H1 (cell line): ENCODE measurements around the gene MTMR4. TPM values are rescaled to one million over a fixed set of nuclear protein-coding genes. Genes with fewer than 3 reads are reported as not detected.

ENCODE experiments used
- CTCF ChIA-PET: fragments of 300-600 bp; sonication (Branson Sonifier 250); formaldehyde crosslinking; loops from one replicate; lab custom pipeline; 2021; ENCODE audit not compliant: partially characterized antibody; lab: Charles Lee
- POLR2A ChIA-PET: fragments of 300-600 bp; sonication (Branson Sonifier 250); formaldehyde crosslinking; loops from one replicate; lab custom pipeline; 2021; ENCODE audit warnings: inconsistent platforms; ENCODE audit not compliant: partially characterized antibody; lab: Charles Lee
- DNase-seq, 2 experiments: peaks; one replicate each; pipeline versions ENCODE4 v3.0.0 to v3.0.0-alpha.2; 2010 to 2022; ENCODE audit warnings: low spot score in 2 of 2, low read depth in 1 of 2, mixed read lengths in 1 of 2
- FAIRE-seq: peaks from 2 replicates; lab custom pipeline; 2011; peaks lifted over from hg19 to GRCh38; lab: Jason Lieb, UNC
- H2AFZ ChIP-seq: 2 replicates; pipeline ENCODE4 v1.8.1; 2012; ENCODE audit warnings: low read length, inconsistent platforms
- H2AK5ac ChIP-seq: 2 replicates; pipeline ENCODE4 v1.6.1; 2013; ENCODE audit warnings: low read depth, low read length
- H2BK120ac ChIP-seq: replicated peaks from 2 replicates; pipeline ENCODE3; 2013; ENCODE audit warnings: low read depth, low read length, inconsistent platforms
- H2BK12ac ChIP-seq: 2 replicates; pipeline ENCODE4 v1.6.1; 2013; ENCODE audit warnings: low read depth, low read length
- H2BK15ac ChIP-seq: 2 replicates; pipeline ENCODE4 v1.6.1; 2013; ENCODE audit warnings: low read length
- H2BK20ac ChIP-seq: 2 replicates; pipeline ENCODE4 v1.6.1; 2013; ENCODE audit warnings: low read length
- H2BK5ac ChIP-seq: 2 replicates; pipeline ENCODE4 v1.6.1; 2013; ENCODE audit warnings: low read depth, low read length
- H3K14ac ChIP-seq: 2 replicates; pipeline ENCODE4 v1.6.1; 2013; ENCODE audit warnings: inconsistent platforms; ENCODE audit not compliant: insufficient read length
- H3K18ac ChIP-seq: 2 replicates; pipeline ENCODE4 v1.6.1; 2013; ENCODE audit warnings: low read length; ENCODE audit errors: extremely low read depth
- H3K23ac ChIP-seq: 2 replicates; pipeline ENCODE4 v1.6.1; 2013; ENCODE audit warnings: inconsistent platforms; ENCODE audit not compliant: insufficient read length
- H3K23me2 ChIP-seq: 2 replicates; pipeline ENCODE4 v1.6.1; 2013; ENCODE audit warnings: low read depth, low read length
- H3K27ac ChIP-seq: 2 replicates; pipeline ENCODE4 v1.6.1; 2011; ENCODE audit warnings: low read depth, low read length, inconsistent platforms
- H3K27me3 ChIP-seq, 4 experiments: replicated peaks in 1 of 4; 1 replicate in 1 of 4; 2 replicates in 3 of 4; pipeline versions ENCODE4 v1.6.1 to v1.8.1; 2011 to 2013; ENCODE audit warnings: low read length in 3 of 4, mild to moderate bottlenecking in 3 of 4, inconsistent platforms in 2 of 4, mixed read lengths in 2 of 4, moderate library complexity in 1 of 4; ENCODE audit not compliant: control insufficient read depth in 3 of 4, insufficient read depth in 3 of 4; ENCODE audit errors: extremely low read depth in 1 of 4
- H3K36me3 ChIP-seq, 4 experiments: 2 replicates each; pipeline versions ENCODE4 v1.6.1 to v1.8.1; 2011 to 2013; ENCODE audit warnings: mild to moderate bottlenecking in 4 of 4, low read length in 3 of 4, moderate library complexity in 2 of 4, control low read depth in 1 of 4, inconsistent platforms in 1 of 4; ENCODE audit not compliant: insufficient read depth in 4 of 4, control insufficient read depth in 2 of 4
- H3K4ac ChIP-seq: replicated peaks from 2 replicates; pipeline ENCODE3; 2013; ENCODE audit warnings: low read length, low read depth, mixed read lengths, inconsistent platforms; ENCODE audit not compliant: insufficient read length
- H3K4me1 ChIP-seq, 4 experiments: replicated peaks in 1 of 4; 1 replicate in 1 of 4; 2 replicates in 3 of 4; pipeline versions ENCODE4 v1.6.1 to v1.8.1; 2011 to 2013; ENCODE audit warnings: low read length in 3 of 4, inconsistent platforms in 2 of 4, mixed read lengths in 1 of 4; ENCODE audit not compliant: insufficient read depth in 4 of 4, control insufficient read depth in 3 of 4
- H3K4me2 ChIP-seq, 2 experiments: 2 replicates each; pipeline versions ENCODE4 v1.6.1 to v1.8.1; 2011 to 2013; ENCODE audit warnings: low read depth in 2 of 2, low read length in 2 of 2, control low read depth in 1 of 2, inconsistent platforms in 1 of 2, mild to moderate bottlenecking in 1 of 2; ENCODE audit not compliant: insufficient read depth in 1 of 2
- H3K4me3 ChIP-seq, 4 experiments: fragments of 200-600, 300-600 bp in 1 of 4; sonication (generic), shearing (Covaris generic), sonication (Bioruptor Twin) in 1 of 4; 2 replicates each; pipeline versions ENCODE4 v1.5.1 to v1.8.1; 2011 to 2016; ENCODE audit warnings: low read length in 4 of 4, low read depth in 3 of 4, control low read depth in 2 of 4, inconsistent platforms in 2 of 4, mild to moderate bottlenecking in 2 of 4, mixed read lengths in 1 of 4, moderate library complexity in 1 of 4; ENCODE audit not compliant: insufficient read depth in 2 of 4; ENCODE audit errors: extremely low read depth in 1 of 4
- H3K56ac ChIP-seq: replicated peaks from 2 replicates; pipeline ENCODE3; 2013; ENCODE audit warnings: low read depth, mild to moderate bottlenecking, mixed read lengths, low read length, inconsistent platforms; ENCODE audit not compliant: insufficient read length
- H3K79me1 ChIP-seq: 2 replicates; pipeline ENCODE4 v1.6.1; 2013; ENCODE audit warnings: low read depth, low read length, control low read depth
- H3K79me2 ChIP-seq, 2 experiments: 2 replicates each; pipeline versions ENCODE4 v1.6.1 to v1.8.1; 2012 to 2013; ENCODE audit warnings: low read length in 2 of 2, mild to moderate bottlenecking in 2 of 2, inconsistent platforms in 1 of 2; ENCODE audit not compliant: insufficient read depth in 2 of 2, control insufficient read depth in 1 of 2
- H3K9ac ChIP-seq, 4 experiments: replicated peaks in 1 of 4; 1 replicate in 1 of 4; 2 replicates in 3 of 4; pipeline versions ENCODE4 v1.6.1 to v1.8.1; 2011 to 2013; ENCODE audit warnings: low read depth in 3 of 4, low read length in 3 of 4, control low read depth in 2 of 4, mild to moderate bottlenecking in 2 of 4, moderate library complexity in 2 of 4, inconsistent platforms in 1 of 4; ENCODE audit errors: extremely low read depth in 1 of 4
- H3K9me3 ChIP-seq, 2 experiments: 2 replicates each; pipeline versions ENCODE4 v1.6.1 to v1.8.1; 2012 to 2013; ENCODE audit warnings: mild to moderate bottlenecking in 2 of 2, moderate library complexity in 2 of 2, control low read depth in 1 of 2, inconsistent platforms in 1 of 2, low read depth in 1 of 2, low read length in 1 of 2, mixed read lengths in 1 of 2; ENCODE audit not compliant: insufficient read depth in 2 of 2
- H4K20me1 ChIP-seq, 2 experiments: replicated peaks in 1 of 2; 2 replicates each; pipeline versions ENCODE3 to v1.8.1; 2011 to 2013; ENCODE audit warnings: inconsistent platforms in 2 of 2, low read length in 2 of 2, mild to moderate bottlenecking in 1 of 2; ENCODE audit not compliant: insufficient read depth in 2 of 2, control insufficient read depth in 1 of 2
- H4K5ac ChIP-seq: 2 replicates; pipeline ENCODE4 v1.6.1; 2013; ENCODE audit warnings: low read length, low read depth, mixed read lengths, inconsistent platforms; ENCODE audit not compliant: insufficient read length
- H4K8ac ChIP-seq: 2 replicates; pipeline ENCODE4 v1.8.0; 2013; ENCODE audit warnings: mild to moderate bottlenecking, moderate library complexity, low read length, inconsistent platforms; ENCODE audit not compliant: insufficient read depth; ENCODE audit errors: extremely low read depth
- H4K91ac ChIP-seq: replicated peaks from 2 replicates; pipeline ENCODE3; 2013; ENCODE audit warnings: low read length, mixed read lengths, inconsistent platforms; ENCODE audit not compliant: insufficient read length
- NRF1 ChIP-seq: IDR thresholded peaks from 2 replicates; pipeline ENCODE4 v1.6.1; 2011; ENCODE audit warnings: mild to moderate bottlenecking, low read depth, low read length, improper control_type of control experiment
- WGBS, 2 experiments: shearing (Covaris generic) in 1 of 2; methylation state at CpG; one replicate each; pipeline versions ENCODE4 v1.1.6 to v1.1.7; 2013 to 2015; ENCODE audit warnings: low lambda C conversion rate in 2 of 2, mixed read lengths in 2 of 2, inconsistent platforms in 1 of 2, low coverage in 1 of 2, missing lambda C conversion rate in 1 of 2; ENCODE audit not compliant: insufficient replicate concordance in 2 of 2, insufficient coverage in 1 of 2, insufficient read length in 1 of 2; ENCODE audit errors: extremely low coverage in 1 of 2, missing lambda C conversion rate in 1 of 2; 5-methylcytosine and 5-hydroxymethylcytosine counted together
- polyA plus RNA-seq, 7 experiments: library from polyadenylated mRNA; depleted of rRNA in 3 of 7; stranded (reverse) in 5 of 7; unstranded in 2 of 7; fragments of >200 nt in 5 of 7; fragments of 200-250 nt in 2 of 7; gene quantifications; 1 replicate in 5 of 7; 2 replicates in 1 of 7; 4 replicates in 1 of 7; pipeline versions ENCODE4 v1.2.1 to v1.2.3, GENCODE V29; 2011 to 2013; ENCODE audit warnings: missing spikeins in 2 of 7, mixed read lengths in 2 of 7
- total RNA-seq: library from RNA; stranded (reverse); fragmentation: NEBNext Ultra II Directional; extraction: Animal tissue kit (Norgen Biotek cat#: 25700); gene quantifications from 2 replicates; pipeline ENCODE4 v1.2.1, GENCODE V29; 2021

Gene MTMR4
- total and polyA plus RNA-seq, 2 of the 8 experiments (the other 6 are each of a cell fraction or from before 2014, with no cell fraction given), result 15.9 to 39.2 TPM

GRCh38 chr17:58493506-58493905 lies 20.9 kb downstream of the MTMR4 start:
- H3K4me1 ChIP-seq, result no peaks in the 10 kb centered on the region
- no peak overlapping the region for H3K4me2 ChIP-seq
- no peak overlapping the region for H4K5ac ChIP-seq
- no peak overlapping the region for H3K4ac ChIP-seq
- H2BK20ac ChIP-seq, result no peak overlapping the region
- H3K56ac ChIP-seq, result no peak overlapping the region
- H4K91ac ChIP-seq, result no peak overlapping the region
- H3K14ac ChIP-seq, result no peak overlapping the region
- H3K27ac ChIP-seq, result no peak overlapping the region
- H2AFZ ChIP-seq, result no peak overlapping the region
- H3K23ac ChIP-seq, result no peak overlapping the region
- CTCF ChIA-PET, result interaction anchor here (0.6 kb wide), 1 partner anchor 84 kb away, joined by 4 read pairs; no protein-coding TSS in a partner anchor
- no peak overlapping the region for H3K4me3 ChIP-seq
- DNase-seq (peak in 1 of 2 experiments; percentile 17), FAIRE-seq (no peak)
- no peaks in the 10 kb centered on the region for H3K9me3 ChIP-seq
- H3K23me2 ChIP-seq, result no peaks in the 10 kb centered on the region
- H2BK120ac ChIP-seq, result no peak overlapping the region
- H3K79me2 ChIP-seq, result no peaks in the 10 kb centered on the region
- H3K27me3 ChIP-seq, result no peaks in the 10 kb centered on the region
- H4K8ac ChIP-seq, result no peak overlapping the region
- no peak overlapping the region for H2AK5ac ChIP-seq
- POLR2A ChIA-PET, result interaction anchor here (2.1 kb wide), 1 partner anchor 20 kb away, joined by 5 read pairs; no protein-coding TSS in a partner anchor
- no peak overlapping the region for H2BK12ac ChIP-seq
- H3K9ac ChIP-seq, result no peak overlapping the region
- peaks cover 38 to 84% (median 63%) of the 10 kb centered on the region in 4 experiments for H3K36me3 ChIP-seq
- peaks cover 2 to 6% of the 10 kb centered on the region in 2 experiments for H4K20me1 ChIP-seq
- no peak overlapping the region for H2BK15ac ChIP-seq
- H3K79me1 ChIP-seq, result no peaks in the 10 kb centered on the region; the same call in 1 of the 2 replicates
- no peak overlapping the region for H2BK5ac ChIP-seq
- 92% methylated on average over 4 of the region's 4 CpGs; no CpG with 5 or more reads in 1 of the 2 experiments for WGBS, 2 experiments
- H3K18ac ChIP-seq, result no peak overlapping the region
- no peak for TF ChIP-seq NRF1
